ENCODE results near the gene TRIM71.
"Not testable (repeated sequence)": the region's sequence is repeated elsewhere in the genome, so short reads cannot be mapped to it uniquely, and the experiment has no call there.

The TRIM71 gene

GRCh38 chr3:32842987-32843386 lies 25.2 kb downstream of the TRIM71 start:
- DNase-seq (ENCODE audit: low read depth), result no peak
- no peak overlapping the region for H3K4me3 ChIP-seq (ENCODE audit: control insufficient read depth, low read depth, low read length)
- no peak for TF ChIP-seq CTCF (IDR thresholded peaks at IDR 0.05; ENCODE audit: control insufficient read depth, insufficient read depth, low read depth, low read length, missing control alignments)

- no peak for DNase-seq (ENCODE audit: low read depth)
- TF ChIP-seq CTCF (IDR thresholded peaks at IDR 0.05; ENCODE audit: control insufficient read depth, insufficient read depth, low read depth, low read length, missing control alignments), result no peak
- H3K4me3 ChIP-seq (ENCODE audit: control insufficient read depth, low read depth, low read length), result no peak overlapping the region
Observed at GRCh38 chr3:32843510-32844321, 25.9 kb downstream of the TRIM71 start.

GRCh38 chr3:32844322-32844654 lies 26.5 kb downstream of the TRIM71 start:
- DNase-seq (ENCODE audit: low read depth), result no peak
- no peak overlapping the region for H3K4me3 ChIP-seq (ENCODE audit: control insufficient read depth, low read depth, low read length)
- TF ChIP-seq CTCF (IDR thresholded peaks at IDR 0.05; ENCODE audit: control insufficient read depth, insufficient read depth, low read depth, low read length, missing control alignments), result no peak

DNA sequence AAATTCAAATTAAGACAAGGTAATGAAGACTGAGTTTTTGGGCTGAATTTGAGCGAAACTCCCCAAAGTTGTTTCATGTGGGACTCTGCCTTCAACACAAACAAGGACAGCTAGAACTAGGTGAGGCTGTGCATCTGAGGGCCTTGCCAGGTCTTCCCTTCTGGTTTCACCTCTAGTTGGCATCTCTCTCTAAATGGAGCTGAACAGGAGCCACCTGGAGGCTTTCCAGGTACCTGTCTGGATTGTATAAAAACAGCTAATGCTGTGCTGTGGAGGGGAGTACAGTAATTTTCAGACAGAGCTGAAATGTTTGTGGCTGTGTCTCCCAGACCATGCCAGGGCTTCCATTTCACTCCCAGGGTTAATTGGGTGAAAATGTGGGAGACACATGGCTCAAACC lies 27.1 kb downstream of the TRIM71 start:
- TF ChIP-seq CTCF (IDR thresholded peaks at IDR 0.05; ENCODE audit: control insufficient read depth, insufficient read depth, low read depth, low read length, missing control alignments), result no peak
- H3K4me3 ChIP-seq (ENCODE audit: control insufficient read depth, low read depth, low read length), result no peak overlapping the region
- DNase-seq (ENCODE audit: low read depth), result no peak

- not testable (repeated sequence) for DNase-seq (ENCODE audit: low read depth); H3K4me3 ChIP-seq (ENCODE audit: control insufficient read depth, low read depth, low read length)
Observed at GRCh38 chr3:32845546-32845945, 27.7 kb downstream of the TRIM71 start.

DNA sequence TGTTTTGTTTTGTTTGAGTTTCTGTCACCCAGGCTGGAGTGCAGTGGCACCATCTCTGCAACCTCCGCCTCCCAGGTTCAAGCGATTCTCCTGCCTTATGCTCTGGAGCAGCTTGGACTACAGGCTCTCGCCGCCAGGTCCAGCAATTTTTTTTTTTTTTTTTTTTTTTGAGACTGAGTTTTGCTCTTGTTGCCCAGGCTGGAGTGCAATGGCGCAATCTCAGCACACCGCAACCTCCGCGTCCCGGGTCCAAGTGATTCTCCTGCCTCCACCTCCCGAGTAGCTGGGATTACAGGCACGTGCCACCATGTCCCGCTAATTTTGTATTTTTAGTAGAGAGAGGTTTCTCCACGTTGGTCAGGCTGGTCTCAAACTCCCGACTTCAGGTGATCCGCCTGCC lies 29.2 kb downstream of the TRIM71 start:
- H3K4me3 ChIP-seq (ENCODE audit: control insufficient read depth, low read depth, low read length); DNase-seq (ENCODE audit: low read depth): not testable (repeated sequence)

DNA sequence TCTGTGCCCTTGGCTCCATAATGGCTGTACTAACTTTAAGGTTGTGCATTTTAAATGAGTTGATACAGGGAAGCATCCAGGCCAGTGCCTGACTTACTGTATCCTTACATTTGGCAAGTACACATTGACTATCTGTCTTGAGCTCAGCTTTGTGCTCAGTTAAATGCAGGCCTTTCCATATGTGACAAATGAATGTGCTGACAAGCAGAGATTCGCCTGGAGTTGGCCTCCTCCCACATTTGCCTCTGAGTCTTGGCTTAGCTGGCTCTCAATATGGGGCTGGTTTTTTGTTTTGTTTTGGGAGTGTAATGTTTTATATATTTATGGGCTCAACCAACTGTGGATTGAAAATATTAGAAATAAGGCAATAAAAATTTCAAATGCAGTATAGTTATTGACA lies 29.7 kb downstream of the TRIM71 start:
- TF ChIP-seq CTCF (IDR thresholded peaks at IDR 0.05; ENCODE audit: control insufficient read depth, insufficient read depth, low read depth, low read length, missing control alignments), result no peak
- no peak for DNase-seq (ENCODE audit: low read depth)

DNA sequence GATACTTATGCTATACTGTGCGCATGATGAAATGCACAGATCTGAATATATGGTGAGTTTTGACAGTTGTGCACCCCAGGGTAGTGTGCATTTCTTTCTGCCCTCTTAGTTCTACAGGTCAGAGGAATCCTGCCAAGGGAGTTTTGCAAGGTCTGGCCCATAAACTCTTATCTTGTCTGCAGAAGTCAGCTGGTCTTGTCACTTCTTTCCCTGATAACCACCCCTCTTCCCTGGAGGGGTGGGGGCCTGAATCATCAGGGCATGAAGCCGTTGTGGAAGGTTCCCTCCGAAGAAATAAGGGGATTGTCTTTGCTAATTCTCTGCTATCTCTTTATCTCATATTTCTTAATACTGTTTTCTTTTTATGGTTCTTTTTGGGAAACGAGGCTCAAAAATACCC lies 30.4 kb downstream of the TRIM71 start:
- TF ChIP-seq CTCF (IDR thresholded peaks at IDR 0.05; ENCODE audit: control insufficient read depth, insufficient read depth, low read depth, low read length, missing control alignments), result no peak
- DNase-seq (ENCODE audit: low read depth), result no peak
- no peak overlapping the region for H3K4me3 ChIP-seq (ENCODE audit: control insufficient read depth, low read depth, low read length)

More for the DNA sequence above, 29.7 kb downstream of the TRIM71 start:
- no peak overlapping the region for H3K4me3 ChIP-seq (ENCODE audit: control insufficient read depth, low read depth, low read length)

Data from AG09309 (cell line).